Measurements from ENCODE around the gene TRPT1.

Gene TRPT1

DNA sequence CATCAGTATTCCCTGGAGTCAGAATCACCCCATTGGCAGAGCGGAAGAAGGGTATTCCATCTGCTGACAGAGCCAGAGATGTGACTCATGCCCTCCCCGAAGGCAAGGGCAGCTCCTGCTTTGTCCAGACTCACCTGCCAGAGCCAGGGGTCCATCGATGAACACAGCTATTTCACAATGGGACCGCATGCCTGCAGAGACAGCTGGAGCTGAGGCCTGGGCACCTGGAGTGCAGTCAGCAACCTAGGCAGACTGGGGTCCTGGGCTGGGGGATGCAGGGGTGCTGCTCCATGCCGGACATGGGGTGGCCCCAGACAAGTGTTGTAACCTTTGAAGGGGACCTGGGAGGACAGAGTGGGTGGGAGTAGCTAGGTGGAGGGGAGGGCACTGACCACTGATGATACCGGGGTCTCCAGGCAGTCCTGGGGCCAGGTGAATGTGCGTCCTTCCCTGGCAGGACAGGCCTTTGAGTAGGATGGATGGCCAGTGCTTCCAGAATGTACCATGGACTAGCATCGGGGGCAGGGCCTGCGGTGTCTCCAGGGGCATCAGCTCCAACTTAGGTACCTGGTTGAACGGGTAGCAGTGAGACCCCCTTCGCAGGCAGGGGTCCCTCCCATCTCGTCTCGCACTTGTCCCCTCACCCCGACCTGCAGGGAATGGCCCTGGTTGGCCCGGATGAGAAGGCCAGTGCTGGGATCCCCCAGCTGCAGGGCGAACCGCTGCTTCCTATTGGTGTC, 1.7 kb downstream of the TRPT1 start:
- no peak for TF ChIP-seq YY1 (IDR thresholded peaks at IDR 0.05; ENCODE audit: low read depth)
- TF ChIP-seq, protein P1, sequence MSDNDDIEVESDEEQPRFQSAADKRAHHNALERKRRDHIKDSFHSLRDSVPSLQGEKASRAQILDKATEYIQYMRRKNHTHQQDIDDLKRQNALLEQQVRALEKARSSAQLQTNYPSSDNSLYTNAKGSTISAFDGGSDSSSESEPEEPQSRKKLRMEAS (IDR thresholded peaks at IDR 0.05), result no peak

DNA sequence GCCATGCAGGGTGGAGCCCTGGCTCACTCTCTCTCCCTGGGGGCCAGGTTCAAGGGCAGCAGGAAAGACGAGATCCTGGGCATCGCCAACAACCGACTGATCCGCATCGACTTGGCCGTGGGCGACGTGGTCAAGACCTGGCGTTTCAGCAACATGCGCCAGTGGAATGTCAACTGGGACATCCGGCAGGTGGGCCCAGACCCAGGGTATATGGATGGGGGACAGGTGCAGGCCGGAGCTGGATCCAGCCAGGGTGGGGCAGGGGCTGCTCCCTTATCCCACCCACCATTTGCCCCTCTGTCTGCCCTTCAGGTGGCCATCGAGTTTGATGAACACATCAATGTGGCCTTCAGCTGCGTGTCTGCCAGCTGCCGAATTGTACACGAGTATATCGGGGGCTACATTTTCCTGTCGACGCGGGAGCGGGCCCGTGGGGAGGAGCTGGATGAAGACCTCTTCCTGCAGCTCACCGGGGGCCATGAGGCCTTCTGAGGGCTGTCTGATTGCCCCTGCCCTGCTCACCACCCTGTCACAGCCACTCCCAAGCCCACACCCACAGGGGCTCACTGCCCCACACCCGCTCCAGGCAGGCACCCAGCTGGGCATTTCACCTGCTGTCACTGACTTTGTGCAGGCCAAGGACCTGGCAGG, 2.9 kb downstream of the TRPT1 start:
- TF ChIP-seq, protein P1 (IDR thresholded peaks at IDR 0.05), result no peak
- TF ChIP-seq ZBTB7A (IDR thresholded peaks at IDR 0.05; ENCODE audit: low read depth), result no peak
- no peak for TF ChIP-seq TAF1 (IDR thresholded peaks at IDR 0.05; ENCODE audit: low read depth)
- no peak for TF ChIP-seq RAD21 (IDR thresholded peaks at IDR 0.05; ENCODE audit: low read depth)
- no peak for TF ChIP-seq EP300 (IDR thresholded peaks at IDR 0.05; ENCODE audit: borderline replicate concordance)
- TF ChIP-seq FOXM1 (IDR thresholded peaks at IDR 0.05; ENCODE audit: borderline replicate concordance, low read depth), result no peak
- no peak for TF ChIP-seq EGR1 (IDR thresholded peaks at IDR 0.05)
- TF ChIP-seq NFIC (IDR thresholded peaks at IDR 0.05), result no peak
- TF ChIP-seq CEBPB (IDR thresholded peaks at IDR 0.05), result no peak
- no peak for TF ChIP-seq REST (IDR thresholded peaks at IDR 0.05; ENCODE audit: low read depth)
- no peak for TF ChIP-seq TEAD4 (IDR thresholded peaks at IDR 0.05)
- TF ChIP-seq TCF12 (IDR thresholded peaks at IDR 0.05; ENCODE audit: low read depth), result no peak
- TF ChIP-seq CREB1 (IDR thresholded peaks at IDR 0.05; ENCODE audit: low read depth), result no peak
- TF ChIP-seq, protein P2, sequence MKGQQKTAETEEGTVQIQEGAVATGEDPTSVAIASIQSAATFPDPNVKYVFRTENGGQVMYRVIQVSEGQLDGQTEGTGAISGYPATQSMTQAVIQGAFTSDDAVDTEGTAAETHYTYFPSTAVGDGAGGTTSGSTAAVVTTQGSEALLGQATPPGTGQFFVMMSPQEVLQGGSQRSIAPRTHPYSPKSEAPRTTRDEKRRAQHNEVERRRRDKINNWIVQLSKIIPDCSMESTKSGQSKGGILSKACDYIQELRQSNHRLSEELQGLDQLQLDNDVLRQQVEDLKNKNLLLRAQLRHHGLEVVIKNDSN (IDR thresholded peaks at IDR 0.05), result no peak
- no peak for TF ChIP-seq YY1 (IDR thresholded peaks at IDR 0.05; ENCODE audit: low read depth)

GRCh38 chr11:64222651-64223000, 3.4 kb downstream of the TRPT1 start:
- TF ChIP-seq CREB1 (IDR thresholded peaks at IDR 0.05; ENCODE audit: low read depth), result no peak
- no peak for TF ChIP-seq ZBTB7A (IDR thresholded peaks at IDR 0.05; ENCODE audit: low read depth)
- TF ChIP-seq RAD21 (IDR thresholded peaks at IDR 0.05; ENCODE audit: low read depth), result no peak
- TF ChIP-seq EGR1 (IDR thresholded peaks at IDR 0.05), result no peak

- no peak for TF ChIP-seq TEAD4 (IDR thresholded peaks at IDR 0.05)
- TF ChIP-seq NFIC (IDR thresholded peaks at IDR 0.05), result no peak
- no peak for TF ChIP-seq YY1 (IDR thresholded peaks at IDR 0.05; ENCODE audit: low read depth)
- no peak for TF ChIP-seq CREB1 (IDR thresholded peaks at IDR 0.05; ENCODE audit: low read depth)
- no peak for TF ChIP-seq ZBTB7A (IDR thresholded peaks at IDR 0.05; ENCODE audit: low read depth)
- no peak for TF ChIP-seq TAF1 (IDR thresholded peaks at IDR 0.05; ENCODE audit: low read depth)
- TF ChIP-seq TCF12 (IDR thresholded peaks at IDR 0.05; ENCODE audit: low read depth), result no peak
- TF ChIP-seq FOXM1 (IDR thresholded peaks at IDR 0.05; ENCODE audit: borderline replicate concordance, low read depth), result no peak
- TF ChIP-seq, protein P2 (IDR thresholded peaks at IDR 0.05), result no peak
- no peak for TF ChIP-seq CEBPB (IDR thresholded peaks at IDR 0.05)
- TF ChIP-seq REST (IDR thresholded peaks at IDR 0.05; ENCODE audit: low read depth), result no peak
- TF ChIP-seq, protein P1 (IDR thresholded peaks at IDR 0.05), result no peak
- no peak for TF ChIP-seq EP300 (IDR thresholded peaks at IDR 0.05; ENCODE audit: borderline replicate concordance)
- TF ChIP-seq RAD21 (IDR thresholded peaks at IDR 0.05; ENCODE audit: low read depth), result no peak
These were observed 5.2 kb downstream of the TRPT1 start for GRCh38 chr11:64220798-64221197.

DNA sequence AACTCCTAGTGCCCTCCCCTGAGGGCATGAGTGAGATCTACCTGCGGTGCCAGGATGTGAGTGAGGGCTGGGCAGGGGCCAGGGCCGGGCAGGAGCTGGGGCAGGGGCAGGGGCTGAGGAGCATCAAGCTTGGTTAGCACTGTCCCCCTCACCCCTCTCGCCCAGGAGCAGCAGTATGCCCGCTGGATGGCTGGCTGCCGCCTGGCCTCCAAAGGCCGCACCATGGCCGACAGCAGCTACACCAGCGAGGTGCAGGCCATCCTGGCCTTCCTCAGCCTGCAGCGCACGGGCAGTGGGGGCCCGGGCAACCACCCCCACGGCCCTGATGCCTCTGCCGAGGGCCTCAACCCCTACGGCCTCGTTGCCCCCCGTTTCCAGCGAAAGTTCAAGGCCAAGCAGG, 5.7 kb downstream of the TRPT1 start:
- TF ChIP-seq, protein P1 (IDR thresholded peaks at IDR 0.05), result no peak
- TF ChIP-seq TAF1 (IDR thresholded peaks at IDR 0.05; ENCODE audit: low read depth), result no peak
- TF ChIP-seq YY1 (IDR thresholded peaks at IDR 0.05; ENCODE audit: low read depth), result no peak
- TF ChIP-seq EP300 (IDR thresholded peaks at IDR 0.05; ENCODE audit: borderline replicate concordance), result no peak
- no peak for TF ChIP-seq NFIC (IDR thresholded peaks at IDR 0.05)
- TF ChIP-seq, protein P2 (IDR thresholded peaks at IDR 0.05), result no peak
- TF ChIP-seq REST (IDR thresholded peaks at IDR 0.05; ENCODE audit: low read depth), result no peak
- no peak for TF ChIP-seq CEBPB (IDR thresholded peaks at IDR 0.05)
- no peak for TF ChIP-seq TEAD4 (IDR thresholded peaks at IDR 0.05)
- no peak for TF ChIP-seq EGR1 (IDR thresholded peaks at IDR 0.05)
- no peak for TF ChIP-seq CREB1 (IDR thresholded peaks at IDR 0.05; ENCODE audit: low read depth)
- TF ChIP-seq TCF12 (IDR thresholded peaks at IDR 0.05; ENCODE audit: low read depth), result no peak
- no peak for TF ChIP-seq ZBTB7A (IDR thresholded peaks at IDR 0.05; ENCODE audit: low read depth)
- no peak for TF ChIP-seq RAD21 (IDR thresholded peaks at IDR 0.05; ENCODE audit: low read depth)
- no peak for TF ChIP-seq FOXM1 (IDR thresholded peaks at IDR 0.05; ENCODE audit: borderline replicate concordance, low read depth)

Measured in Ishikawa (cell line).